ENCODE results near the gene KAT6B.
"Not testable (repeated sequence)": the region's sequence is repeated elsewhere in the genome, so short reads cannot be mapped to it uniquely, and the experiment has no call there.

Gene KAT6B

DNA sequence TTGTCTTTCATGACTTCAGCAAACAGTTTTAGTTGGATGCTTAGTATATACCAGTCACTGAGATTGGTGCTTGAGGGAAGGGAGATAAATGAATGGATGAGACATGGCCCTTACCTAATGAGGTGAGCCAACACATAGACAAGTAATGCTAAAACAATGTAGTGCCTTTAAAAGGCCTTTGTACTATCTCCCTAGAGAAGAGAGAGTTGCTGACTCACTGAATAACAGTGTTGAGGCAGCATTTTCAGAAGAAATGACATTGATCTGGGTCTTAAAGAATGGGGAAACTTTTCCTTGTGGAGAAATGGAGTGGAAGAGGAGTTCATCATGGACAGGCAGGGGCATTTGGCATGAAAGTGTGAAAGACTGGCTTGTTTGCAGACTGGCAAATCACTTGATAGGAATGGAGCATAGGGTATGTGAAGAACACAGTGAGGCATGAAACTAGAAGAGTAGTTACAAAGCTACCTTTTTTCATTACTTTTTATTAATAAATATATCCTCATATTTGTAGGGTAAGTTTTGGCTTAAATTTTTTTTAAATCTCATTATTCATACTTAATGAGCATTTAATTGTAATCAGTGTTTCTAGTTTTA, 91.2 kb downstream of the KAT6B start:
- no peak overlapping the region for H3K4me3 ChIP-seq (ENCODE audit: low read depth, low read length)
- TF ChIP-seq, protein P1, sequence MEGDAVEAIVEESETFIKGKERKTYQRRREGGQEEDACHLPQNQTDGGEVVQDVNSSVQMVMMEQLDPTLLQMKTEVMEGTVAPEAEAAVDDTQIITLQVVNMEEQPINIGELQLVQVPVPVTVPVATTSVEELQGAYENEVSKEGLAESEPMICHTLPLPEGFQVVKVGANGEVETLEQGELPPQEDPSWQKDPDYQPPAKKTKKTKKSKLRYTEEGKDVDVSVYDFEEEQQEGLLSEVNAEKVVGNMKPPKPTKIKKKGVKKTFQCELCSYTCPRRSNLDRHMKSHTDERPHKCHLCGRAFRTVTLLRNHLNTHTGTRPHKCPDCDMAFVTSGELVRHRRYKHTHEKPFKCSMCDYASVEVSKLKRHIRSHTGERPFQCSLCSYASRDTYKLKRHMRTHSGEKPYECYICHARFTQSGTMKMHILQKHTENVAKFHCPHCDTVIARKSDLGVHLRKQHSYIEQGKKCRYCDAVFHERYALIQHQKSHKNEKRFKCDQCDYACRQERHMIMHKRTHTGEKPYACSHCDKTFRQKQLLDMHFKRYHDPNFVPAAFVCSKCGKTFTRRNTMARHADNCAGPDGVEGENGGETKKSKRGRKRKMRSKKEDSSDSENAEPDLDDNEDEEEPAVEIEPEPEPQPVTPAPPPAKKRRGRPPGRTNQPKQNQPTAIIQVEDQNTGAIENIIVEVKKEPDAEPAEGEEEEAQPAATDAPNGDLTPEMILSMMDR (IDR thresholded peaks at IDR 0.05; ENCODE audit: borderline replicate concordance, insufficient read depth, low read depth, low read length), result no peak

DNA sequence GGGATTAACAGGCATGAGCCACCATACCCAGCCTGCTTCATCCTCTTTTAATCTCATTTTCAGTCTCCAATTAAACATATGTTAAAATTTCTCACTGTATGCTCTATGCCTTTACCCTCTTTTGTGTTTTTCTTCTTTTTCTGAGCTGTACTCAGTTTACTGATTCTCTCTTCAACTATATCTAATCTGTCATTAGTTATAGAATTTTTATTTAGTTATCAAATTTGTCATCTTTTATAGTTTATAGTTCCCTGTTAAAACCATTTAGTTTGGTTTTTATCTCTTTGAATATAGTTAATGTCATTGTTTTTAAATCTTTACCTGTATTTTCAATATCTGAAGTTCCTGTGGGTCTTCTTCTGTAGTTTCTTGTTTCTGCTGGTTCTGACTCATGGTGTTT, 93.3 kb downstream of the KAT6B start:
- no peak overlapping the region for H3K4me3 ChIP-seq (ENCODE audit: low read depth, low read length)
- TF ChIP-seq, protein P1 (IDR thresholded peaks at IDR 0.05; ENCODE audit: borderline replicate concordance, insufficient read depth, low read depth, low read length), result no peak

DNA sequence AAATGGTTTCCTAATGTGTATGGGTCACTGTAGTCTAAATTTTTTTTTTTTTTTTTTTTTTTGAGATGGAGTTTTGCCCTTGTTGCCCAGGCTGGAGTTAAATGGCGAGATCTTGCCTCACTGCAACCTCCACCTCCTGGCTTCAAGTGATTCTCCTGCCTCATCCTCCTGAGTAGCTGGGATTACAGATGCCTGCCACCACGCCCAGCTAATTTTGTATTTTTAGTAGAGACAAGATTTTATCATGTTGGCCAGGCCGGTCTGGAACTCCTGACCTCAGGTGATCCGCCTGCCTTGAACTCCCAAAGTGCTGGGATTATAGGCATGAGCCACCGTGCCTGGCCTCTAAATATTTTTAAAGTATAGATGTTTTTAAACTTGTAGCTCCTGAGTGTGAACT, 94.7 kb downstream of the KAT6B start:
- H3K4me3 ChIP-seq (ENCODE audit: low read depth, low read length), result not testable (repeated sequence)

DNA sequence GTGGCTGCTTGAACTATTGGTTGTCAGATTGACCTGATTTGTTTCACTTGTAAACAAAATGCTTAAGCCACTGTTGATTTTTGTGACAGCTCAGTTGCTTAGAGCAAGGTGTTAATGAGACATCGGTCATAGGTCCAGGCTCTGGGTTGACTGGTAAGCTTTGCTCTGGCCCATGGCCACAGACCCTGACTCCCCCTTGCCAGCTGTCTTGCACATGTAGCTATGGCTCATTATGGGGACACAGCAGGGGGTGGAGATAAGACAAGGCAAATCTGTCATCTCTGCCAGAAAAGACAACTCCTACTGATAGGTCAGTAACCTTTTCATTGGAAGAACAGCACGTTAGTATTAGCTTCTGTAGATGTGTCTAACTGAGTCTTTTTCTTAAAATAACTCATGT, 95.3 kb downstream of the KAT6B start:
- no peak overlapping the region for H3K4me3 ChIP-seq (ENCODE audit: low read depth, low read length)
- TF ChIP-seq, protein P1 (IDR thresholded peaks at IDR 0.05; ENCODE audit: borderline replicate concordance, insufficient read depth, low read depth, low read length), result no peak

DNA sequence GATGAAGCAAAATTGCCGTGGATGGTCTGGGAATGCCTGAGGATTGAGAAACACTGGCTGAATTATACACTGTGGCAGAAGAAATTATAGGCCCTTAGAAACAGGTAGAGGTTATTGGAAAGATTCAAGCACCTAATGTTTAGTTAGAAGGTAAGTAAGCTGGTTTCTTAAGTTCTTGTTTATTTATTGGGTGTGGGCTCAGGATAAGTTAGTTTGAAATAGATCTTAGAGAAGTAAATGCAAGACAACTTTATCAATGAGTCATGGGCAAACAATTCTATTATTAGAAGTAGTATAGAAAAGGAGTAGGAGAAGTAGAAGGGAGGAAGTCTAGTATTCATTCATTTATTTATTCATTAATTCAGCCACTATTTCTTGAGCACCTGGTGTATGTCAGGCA, 96.5 kb downstream of the KAT6B start:
- no peak overlapping the region for H3K4me3 ChIP-seq (ENCODE audit: low read depth, low read length)
- TF ChIP-seq, protein P1 (IDR thresholded peaks at IDR 0.05; ENCODE audit: borderline replicate concordance, insufficient read depth, low read depth, low read length), result no peak

DNA sequence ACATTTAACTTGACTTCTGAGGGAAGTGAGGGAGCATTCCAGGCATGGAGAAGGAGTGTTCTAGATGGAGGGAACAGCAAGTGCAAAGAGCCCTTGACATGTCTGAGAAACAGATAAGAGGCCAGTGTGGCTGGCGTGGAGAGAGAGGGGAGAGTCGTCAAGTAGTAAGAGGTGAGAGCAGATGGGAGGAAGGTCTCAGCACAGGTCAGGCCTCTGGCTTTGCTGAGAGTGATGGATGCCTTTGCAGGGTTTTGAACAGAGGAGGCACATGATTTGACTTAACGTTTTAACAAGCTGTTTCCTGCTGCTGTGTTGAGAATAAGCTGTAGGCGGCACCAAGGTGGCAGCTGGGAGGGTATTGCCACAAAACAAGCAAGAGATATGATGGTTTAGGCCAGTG, 97.2 kb downstream of the KAT6B start:
- TF ChIP-seq, protein P1 (IDR thresholded peaks at IDR 0.05; ENCODE audit: borderline replicate concordance, insufficient read depth, low read depth, low read length), result no peak

DNA sequence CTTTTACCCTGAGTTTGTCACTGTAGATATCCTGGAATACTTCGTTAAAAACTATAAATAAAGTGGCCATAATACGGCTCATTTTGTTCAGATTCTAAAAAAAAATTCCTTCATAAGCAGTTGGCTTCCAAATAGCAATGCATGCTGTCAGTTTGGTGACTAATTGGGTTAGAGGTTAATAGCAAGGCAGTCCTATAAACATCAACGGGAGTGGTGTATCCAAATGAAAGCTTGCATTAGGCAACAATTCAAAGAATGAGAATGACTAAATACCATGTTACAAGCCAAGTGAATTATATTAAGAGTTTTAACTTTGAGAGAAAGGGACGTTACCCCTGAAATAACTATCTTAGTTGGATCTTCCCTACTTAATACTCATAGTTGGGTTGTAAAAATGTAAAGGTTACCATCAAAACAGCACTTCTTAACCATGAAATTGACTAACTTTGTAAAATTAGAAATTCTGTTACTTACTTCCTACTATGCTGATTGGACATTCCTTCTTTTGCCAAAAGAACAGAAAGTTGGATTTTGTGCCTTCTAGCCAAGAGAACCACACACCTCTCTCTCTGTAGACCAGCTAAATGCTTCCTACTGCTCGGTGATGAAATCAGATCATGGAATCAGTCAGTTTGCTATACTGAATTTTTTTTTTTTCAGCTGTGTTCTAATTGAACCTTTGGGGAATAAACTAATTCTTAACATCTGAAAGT, 98.0 kb downstream of the KAT6B start:
- H3K4me3 ChIP-seq (ENCODE audit: low read depth, low read length), result no peak overlapping the region
- TF ChIP-seq, protein P1 (IDR thresholded peaks at IDR 0.05; ENCODE audit: borderline replicate concordance, insufficient read depth, low read depth, low read length), result no peak

More for the DNA sequence above, 97.2 kb downstream of the KAT6B start:
- no peak overlapping the region for H3K4me3 ChIP-seq (ENCODE audit: low read depth, low read length)

All from GM12875 (cell line).